ENCODE results near the gene CEACAM18.
"Not testable (repeated sequence)": the region's sequence is repeated elsewhere in the genome, so short reads cannot be mapped to it uniquely, and the experiment has no call there.

CEACAM18 gene
- total RNA-seq = 0 reads per million in 9 experiments

DNA sequence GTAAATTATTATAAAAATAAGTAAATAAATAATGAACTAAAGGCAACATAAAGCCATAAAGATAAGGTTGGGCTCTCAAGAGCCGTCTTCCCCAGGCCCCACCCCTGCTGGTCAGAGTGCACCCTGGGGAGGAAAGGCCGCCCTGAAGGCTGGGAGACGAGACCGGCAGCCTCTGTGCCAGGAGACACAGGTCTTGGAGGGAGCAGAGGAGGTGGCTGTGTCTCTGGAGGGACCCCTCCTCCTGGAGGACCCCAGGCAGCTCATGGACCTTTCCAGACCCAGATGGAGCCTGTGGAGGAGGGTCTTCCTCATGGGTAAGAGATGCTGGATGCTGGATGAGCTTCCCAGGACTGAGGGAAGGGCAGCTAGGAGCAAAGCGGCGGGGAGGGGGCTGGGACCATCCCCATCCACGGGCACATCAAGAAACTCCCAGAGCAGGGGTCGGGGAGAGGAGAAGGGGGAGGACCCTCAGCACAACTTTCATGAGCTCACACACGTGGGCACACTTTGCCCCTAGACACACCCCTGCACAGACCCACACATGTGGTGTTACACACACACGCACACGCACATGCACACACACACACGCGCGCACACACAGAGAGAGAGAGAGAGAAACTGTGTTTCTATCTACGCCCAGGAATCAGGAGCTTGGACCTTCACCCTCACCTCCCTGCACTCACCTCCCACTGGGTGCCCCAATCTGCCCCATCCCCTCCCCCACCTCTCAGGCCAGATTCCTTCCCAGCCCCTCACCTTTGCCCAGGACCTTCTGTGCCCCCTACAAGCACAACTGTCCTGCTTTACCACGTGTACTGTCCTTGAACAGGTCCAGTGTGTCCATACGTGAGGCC is at the start of gene CEACAM18:
TSS of gene CEACAM18 (plus strand) at position 159 of the 854 bp plus-strand sequence.
- Mint-ChIP-seq H3K4me1 (ENCODE audit: low read depth in 2 of 2) (no peaks in the 10 kb centered on the region), H3K9me3 (no peaks in the 10 kb centered on the region), H3K36me3 (ENCODE audit: insufficient read depth) (peaks cover 3% of the 10 kb centered on the region), H3K4me3 (no peak within 1 kb of the TSS), H3K27me3 (peaks cover 80 to 93% of the 10 kb centered on the region in 2 donors), H3K27ac (no peak within 1 kb of the TSS)
- DNase-seq (no peak), ATAC-seq (replicated peaks) (no peak)

DNA sequence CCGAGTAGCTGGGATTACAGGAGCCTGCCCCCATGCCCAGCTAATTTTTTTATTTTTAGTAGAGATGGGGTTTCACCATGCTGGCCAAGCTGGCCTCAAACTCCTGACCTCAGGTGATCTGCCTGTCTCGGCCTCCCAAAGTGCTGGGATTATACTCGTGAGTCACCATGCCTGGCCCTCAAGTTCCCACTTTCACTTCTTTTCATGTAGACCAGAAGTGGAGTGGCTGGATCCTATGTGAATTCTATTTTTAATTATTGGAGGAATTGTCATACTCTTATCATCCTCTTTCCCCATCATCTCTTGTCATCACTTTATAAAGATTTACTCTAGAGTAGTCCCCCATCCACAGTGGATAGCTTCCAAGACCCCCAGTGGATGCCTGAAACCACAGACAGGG is 48.1 kb upstream of the CEACAM18 start:
- peaks cover 3% of the 10 kb centered on the region for H3K36me3 Mint-ChIP-seq (ENCODE audit: insufficient read depth)
- H3K27ac Mint-ChIP-seq = no peak overlapping the region
- no peak overlapping the region for H3K4me3 Mint-ChIP-seq
- no peaks in the 10 kb centered on the region for H3K9me3 Mint-ChIP-seq
- DNase-seq (no peak), ATAC-seq (replicated peaks) (no peak)
- peaks cover 10 to 24% of the 10 kb centered on the region in 2 donors for H3K27me3 Mint-ChIP-seq
- peaks cover 0 to 2% of the 10 kb centered on the region in 2 donors for H3K4me1 Mint-ChIP-seq (ENCODE audit: low read depth in 2 of 2)

DNA sequence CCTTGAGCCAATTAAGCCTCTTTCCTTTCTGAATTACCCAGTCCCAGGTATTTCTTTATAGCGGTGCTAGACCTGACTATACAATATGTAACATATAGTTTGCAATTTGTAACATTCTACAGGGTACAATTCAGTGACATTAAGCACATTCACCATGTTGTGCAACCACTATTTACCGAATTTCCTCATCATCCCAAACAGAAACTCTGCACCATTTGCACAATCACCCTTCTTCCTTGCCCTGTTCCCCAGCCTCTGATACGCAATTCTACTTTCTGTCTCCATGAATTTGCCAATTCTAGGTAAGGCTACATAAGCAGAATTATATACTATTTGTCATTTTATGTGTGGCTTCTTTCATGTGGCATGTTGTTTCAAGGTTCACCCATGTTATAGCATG is 47.2 kb upstream of the CEACAM18 start:
- H3K27me3 Mint-ChIP-seq = peaks cover 16 to 25% of the 10 kb centered on the region in 2 donors

GRCh38 chr19:51433043-51433442 is 45.3 kb upstream of the CEACAM18 start:
- Mint-ChIP-seq H3K27me3 (peaks cover 16 to 32% of the 10 kb centered on the region in 2 donors), H3K4me1 (ENCODE audit: low read depth in 2 of 2) (peaks cover under 1 to 2% of the 10 kb centered on the region in 2 donors), H3K4me3 (no peak overlapping the region), H3K27ac (no peak overlapping the region), H3K36me3 (ENCODE audit: insufficient read depth) (peaks cover 3% of the 10 kb centered on the region), H3K9me3 (no peaks in the 10 kb centered on the region)
- ATAC-seq (replicated peaks) (no peak), DNase-seq (no peak)

More for the DNA sequence above, 47.2 kb upstream of the CEACAM18 start:
- Mint-ChIP-seq H3K36me3 (ENCODE audit: insufficient read depth) (peaks cover 3% of the 10 kb centered on the region), H3K27ac (no peak overlapping the region), H3K4me3 (no peak overlapping the region), H3K9me3 (no peaks in the 10 kb centered on the region), H3K4me1 (ENCODE audit: low read depth in 2 of 2) (peaks cover 0 to 2% of the 10 kb centered on the region in 2 donors)
- ATAC-seq (replicated peaks) = no peak
- DNase-seq = no peak

- no peak overlapping the region for H3K27ac Mint-ChIP-seq
- H3K4me3 Mint-ChIP-seq = no peak overlapping the region
- H3K27me3 Mint-ChIP-seq = peaks cover 16 to 37% of the 10 kb centered on the region in 2 donors
- peaks cover 9 to 15% of the 10 kb centered on the region in 2 donors for H3K4me1 Mint-ChIP-seq (ENCODE audit: low read depth in 2 of 2)
- H3K36me3 Mint-ChIP-seq (ENCODE audit: insufficient read depth) = peaks cover 3% of the 10 kb centered on the region
- DNase-seq (no peak), ATAC-seq (replicated peaks) (no peak)
- H3K9me3 Mint-ChIP-seq = no peaks in the 10 kb centered on the region
These were observed 43.9 kb upstream of the CEACAM18 start for GRCh38 chr19:51434456-51434855.

DNA sequence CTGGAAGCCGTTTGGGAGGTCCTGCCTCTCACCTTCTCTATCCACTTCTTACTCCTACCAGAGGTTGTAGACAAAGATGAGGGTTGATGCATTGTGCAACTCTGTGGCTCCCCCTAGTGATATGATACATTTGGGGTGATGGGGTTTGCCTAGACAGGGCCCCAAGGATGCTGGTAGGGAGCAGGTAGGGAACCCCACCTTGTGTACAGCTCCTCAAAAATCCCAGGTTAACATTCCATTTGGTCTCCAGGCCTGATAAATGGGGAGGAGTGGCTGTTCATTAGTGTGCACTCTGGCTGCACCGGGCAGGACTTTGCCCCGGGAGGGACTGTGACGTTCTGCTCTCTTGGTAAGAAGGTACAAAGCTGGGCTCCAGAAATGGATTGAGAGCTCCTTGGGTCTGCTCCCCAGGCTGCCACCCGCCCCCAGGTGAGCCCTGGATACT is 39.3 kb upstream of the CEACAM18 start:
- Mint-ChIP-seq H3K27me3 (peaks cover 16 to 31% of the 10 kb centered on the region in 2 donors), H3K36me3 (ENCODE audit: insufficient read depth) (peaks cover 4% of the 10 kb centered on the region), H3K4me3 (no peak overlapping the region), H3K4me1 (ENCODE audit: low read depth in 2 of 2) (peaks cover 28 to 39% of the 10 kb centered on the region in 2 donors), H3K9me3 (no peaks in the 10 kb centered on the region), H3K27ac (no peak overlapping the region)
- DNase-seq (peak; percentile 25 to 48 (median 35)), ATAC-seq (replicated peaks) (no peak)

DNA sequence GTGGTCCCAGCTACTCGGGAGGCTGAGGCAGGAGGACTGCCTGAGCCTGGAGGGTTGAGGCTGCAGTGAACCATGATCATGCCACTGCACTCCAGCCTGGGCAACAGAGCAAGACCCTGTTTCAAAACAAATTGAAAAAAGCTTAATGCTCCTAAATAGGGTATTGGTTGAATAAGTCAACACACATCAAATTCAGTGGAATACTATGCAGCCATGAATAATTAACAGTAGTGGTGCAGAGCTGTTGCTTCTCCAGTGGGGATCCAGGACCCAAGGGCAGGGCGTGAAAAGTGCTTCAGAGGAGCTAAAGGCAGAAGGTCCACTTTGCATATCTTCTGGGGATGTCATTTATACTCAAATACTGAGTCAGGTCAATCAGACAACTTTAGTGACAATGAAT is 38.3 kb upstream of the CEACAM18 start:
- ATAC-seq (replicated peaks) (no peak), DNase-seq (no peak)
- Mint-ChIP-seq H3K4me3 (peak overlapping the region in 1 of 2 donors; percentile 76), H3K27me3 (peaks cover 15 to 31% of the 10 kb centered on the region in 2 donors), H3K9me3 (no peaks in the 10 kb centered on the region), H3K4me1 (ENCODE audit: low read depth in 2 of 2) (peaks cover 28 to 39% of the 10 kb centered on the region in 2 donors), H3K36me3 (ENCODE audit: insufficient read depth) (peaks cover 4% of the 10 kb centered on the region), H3K27ac (peak overlapping the region in 1 of 2 donors; percentile 90)

GRCh38 chr19:51440846-51441409 is 37.4 kb upstream of the CEACAM18 start:
- Mint-ChIP-seq H3K9me3 (no peaks in the 10 kb centered on the region), H3K4me1 (ENCODE audit: low read depth in 2 of 2) (peaks cover 28 to 39% of the 10 kb centered on the region in 2 donors), H3K27me3 (peaks cover 8 to 26% of the 10 kb centered on the region in 2 donors), H3K27ac (peak overlapping the region; percentile 81 to 90), H3K4me3 (peak overlapping the region; percentile 74 to 76), H3K36me3 (ENCODE audit: insufficient read depth) (peaks cover 4% of the 10 kb centered on the region)
- peak; percentile 9 to 24 (median 16) for DNase-seq
- peak; percentile 14 for ATAC-seq (replicated peaks)

GRCh38 chr19:51441410-51442390 is 36.6 kb upstream of the CEACAM18 start:
- ATAC-seq (replicated peaks) = peak; percentile 79
- Mint-ChIP-seq H3K36me3 (ENCODE audit: insufficient read depth) (peaks cover 4% of the 10 kb centered on the region), H3K4me1 (ENCODE audit: low read depth in 2 of 2) (peaks cover 28 to 39% of the 10 kb centered on the region in 2 donors), H3K4me3 (peak overlapping the region; percentile 74 to 76), H3K9me3 (no peaks in the 10 kb centered on the region), H3K27ac (peak overlapping the region; percentile 81 to 90), H3K27me3 (peaks cover 2 to 21% of the 10 kb centered on the region in 2 donors)
- DNase-seq = peak; percentile 77 to 82 (median 78)

DNA sequence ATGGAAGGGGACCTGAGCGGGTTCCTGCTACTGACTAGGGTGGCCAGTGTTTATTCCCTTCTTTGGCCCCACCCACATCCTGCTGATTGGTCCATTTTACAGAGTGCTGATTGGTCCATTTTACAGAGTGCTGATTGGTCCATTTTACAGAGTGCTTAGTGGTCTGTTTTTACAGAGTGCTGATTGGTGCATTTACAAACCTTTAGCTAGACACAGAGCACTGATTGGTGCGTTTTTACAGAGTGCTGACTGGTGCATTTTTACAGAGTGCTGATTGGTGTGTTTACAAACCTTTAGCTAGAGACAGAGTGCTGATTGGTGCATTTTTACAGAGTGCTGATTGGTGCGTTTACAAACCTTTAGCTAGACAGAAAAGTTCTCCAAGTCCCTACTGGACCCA is 30.8 kb upstream of the CEACAM18 start:
- not testable (repeated sequence) for ATAC-seq (replicated peaks); H3K27ac Mint-ChIP-seq; H3K4me3 Mint-ChIP-seq; H3K36me3 Mint-ChIP-seq (ENCODE audit: insufficient read depth); DNase-seq; H3K9me3 Mint-ChIP-seq
- Mint-ChIP-seq H3K27me3 (peaks cover 5 to 38% of the 10 kb centered on the region in 2 donors), H3K4me1 (ENCODE audit: low read depth in 2 of 2) (peaks cover 12 to 16% of the 10 kb centered on the region in 2 donors)

DNA sequence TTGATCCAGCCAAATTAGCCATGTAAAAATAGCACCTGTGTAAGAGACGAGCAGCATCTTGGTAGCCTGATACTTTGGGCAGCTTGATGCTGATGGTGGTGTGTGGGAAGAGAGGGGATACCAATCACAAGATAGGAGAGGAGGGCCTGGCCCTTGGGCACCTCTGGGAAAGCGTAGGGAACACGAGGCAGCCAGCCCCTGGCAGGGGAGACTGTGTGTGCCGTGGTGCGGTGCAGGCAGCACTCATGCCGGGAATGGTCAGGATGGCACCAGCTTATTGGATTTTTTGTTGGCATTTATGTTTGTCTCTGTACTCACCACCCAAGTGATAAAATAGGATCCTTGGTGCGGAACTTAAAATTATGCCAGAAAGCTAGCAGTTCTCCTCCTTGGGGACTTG is 30.3 kb upstream of the CEACAM18 start:
- Mint-ChIP-seq H3K27ac (peak overlapping the region; percentile 76 to 77), H3K4me1 (ENCODE audit: low read depth in 2 of 2) (peaks cover 11 to 12% of the 10 kb centered on the region in 2 donors)
- ATAC-seq (replicated peaks) = no peak

DNA sequence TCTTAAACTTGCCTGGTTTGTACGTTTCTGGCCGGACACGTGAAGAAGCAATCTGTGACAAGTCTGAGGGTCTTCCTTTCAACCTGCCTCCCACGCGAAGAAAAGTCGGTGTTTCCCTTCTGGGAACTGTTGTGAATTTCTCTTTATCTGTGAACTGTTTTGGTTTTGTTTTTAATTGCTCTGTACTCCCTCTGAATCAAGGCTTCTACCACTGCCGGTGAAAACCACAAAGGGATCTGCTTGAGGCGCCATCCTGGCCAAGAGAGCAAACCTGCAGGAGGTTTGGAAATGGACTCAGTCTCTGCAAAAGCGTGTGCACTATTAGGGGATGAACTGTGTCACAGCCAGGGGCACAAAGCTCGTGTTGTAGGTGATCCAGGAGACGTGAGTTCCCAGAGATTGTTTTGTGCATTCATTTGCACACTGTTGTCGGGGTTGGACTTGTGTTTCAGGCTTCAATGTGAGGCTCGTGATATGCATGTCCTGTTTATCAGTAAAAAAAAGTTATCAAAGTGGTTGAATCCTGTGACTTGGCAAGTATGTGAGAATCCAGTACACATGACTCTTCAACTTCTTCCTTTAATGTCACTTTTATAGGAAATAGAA is 29.8 kb upstream of the CEACAM18 start:
- Mint-ChIP-seq H3K9me3 (peaks cover 5 to 8% of the 10 kb centered on the region in 2 donors), H3K4me3 (peak overlapping the region; percentile 54 to 56), H3K36me3 (ENCODE audit: insufficient read depth) (no peaks in the 10 kb centered on the region), H3K4me1 (ENCODE audit: low read depth in 2 of 2) (peaks cover 11 to 12% of the 10 kb centered on the region in 2 donors), H3K27me3 (peaks cover 7 to 45% of the 10 kb centered on the region in 2 donors), H3K27ac (peak overlapping the region; percentile 76 to 77)
- DNase-seq (no peak), ATAC-seq (replicated peaks) (peak; percentile 24)

More for the DNA sequence above, 30.3 kb upstream of the CEACAM18 start:
- no peak for DNase-seq
- Mint-ChIP-seq H3K9me3 (peaks cover 5 to 8% of the 10 kb centered on the region in 2 donors), H3K27me3 (peaks cover 5 to 42% of the 10 kb centered on the region in 2 donors), H3K36me3 (ENCODE audit: insufficient read depth) (no peaks in the 10 kb centered on the region), H3K4me3 (peak overlapping the region; percentile 54 to 56)

All from effector memory CD8-positive, alpha-beta T cell (primary cell).